ENCODE data around the gene FXYD4. TPM values are rescaled to one million over a fixed set of nuclear protein-coding genes. Genes with fewer than 3 reads are reported as not detected.

FXYD4 gene
- total and polyA plus RNA-seq, 2 experiments from 2014 or later = not detected

Small RNA genes within 50 kb of the gene (small RNA-seq; reads per million reads assigned to genes)
- gene RNU6ATAC11P (ENCODE audit: low replicate concordance) (not detected), gene SNORD3J (ENCODE audit: low replicate concordance) (0.15 reads per million)

Other genes with a start within 250 kb of the FXYD4 start
- 3.7 and 4.6 TPM in 2 replicates for gene CSGALNACT2, start 233.2 kb upstream of the FXYD4 start, total RNA-seq (2014; rRNA removed; shearing (Covaris generic))
- gene CSGALNACT2, start 233.2 kb upstream of the FXYD4 start, polyA plus RNA-seq (2016; fragmentation: Nextera tagmentation; extraction: Ambion mirVana) = 2.4 and 3.0 TPM in 2 replicates
- gene RASGEF1A, start 104.6 kb upstream of the FXYD4 start, total RNA-seq (2014; rRNA removed; shearing (Covaris generic)) = 34.6 and 37.8 TPM in 2 replicates
- 8.0 and 8.1 TPM in 2 replicates for gene RASGEF1A, start 104.6 kb upstream of the FXYD4 start, polyA plus RNA-seq (2016; fragmentation: Nextera tagmentation; extraction: Ambion mirVana)
- gene HNRNPF, start 37.5 kb downstream of the FXYD4 start, total RNA-seq (2014; rRNA removed; shearing (Covaris generic)) = 346 and 378 TPM in 2 replicates
- gene HNRNPF, start 37.5 kb downstream of the FXYD4 start, polyA plus RNA-seq (2016; fragmentation: Nextera tagmentation; extraction: Ambion mirVana) = 197 and 210 TPM in 2 replicates
- 1.0 and 4.6 TPM in 2 replicates for gene ZNF487, start 65.5 kb downstream of the FXYD4 start, total RNA-seq (2014; rRNA removed; shearing (Covaris generic))
- 2.5 and 2.9 TPM in 2 replicates for gene ZNF487, start 65.5 kb downstream of the FXYD4 start, polyA plus RNA-seq (2016; fragmentation: Nextera tagmentation; extraction: Ambion mirVana)
- 11.3 and 13.8 TPM in 2 replicates for gene ZNF239, start 203.0 kb downstream of the FXYD4 start, total RNA-seq (2014; rRNA removed; shearing (Covaris generic))
- 5.4 and 6.7 TPM in 2 replicates for gene ZNF239, start 203.0 kb downstream of the FXYD4 start, polyA plus RNA-seq (2016; fragmentation: Nextera tagmentation; extraction: Ambion mirVana)
- gene ZNF485, start 234.8 kb downstream of the FXYD4 start, total RNA-seq (2014; rRNA removed; shearing (Covaris generic)) = 7.8 and 11.7 TPM in 2 replicates
- gene ZNF485, start 234.8 kb downstream of the FXYD4 start, polyA plus RNA-seq (2016; fragmentation: Nextera tagmentation; extraction: Ambion mirVana) = 5.3 and 5.7 TPM in 2 replicates